Mesendoderm (in vitro differentiated cells): Measurements from ENCODE around the gene RAB18.
A peak's percentile ranks its signal among the peaks of the same experiment; 100 is the strongest.

ENCODE experiments used
- DNase-seq: peaks from one replicate; pipeline ENCODE4 v3.0.0; 2013
- H2AK5ac ChIP-seq: 2 replicates; pipeline ENCODE4 v1.6.1; 2013; ENCODE audit warnings: low read length, inconsistent platforms
- H2BK120ac ChIP-seq: 2 replicates; pipeline ENCODE4 v1.6.1; 2013; ENCODE audit warnings: low read depth, mild to moderate bottlenecking, low read length, moderate library complexity, mixed read lengths
- H2BK15ac ChIP-seq: replicated peaks from 2 replicates; pipeline ENCODE4 v1.6.1; 2013; ENCODE audit warnings: low read depth, mild to moderate bottlenecking, moderate library complexity
- H2BK5ac ChIP-seq: 2 replicates; pipeline ENCODE4 v1.6.1; 2013; ENCODE audit warnings: low read length, inconsistent platforms
- H3K18ac ChIP-seq: 2 replicates; pipeline ENCODE4 v1.6.1; 2013; ENCODE audit warnings: mild to moderate bottlenecking, low read length, mixed read lengths
- H3K23ac ChIP-seq: one replicate; pipeline ENCODE4 v1.6.1; 2013; ENCODE audit warnings: low read length
- H3K27ac ChIP-seq: 2 replicates; pipeline ENCODE4 v1.5.1; 2013; ENCODE audit warnings: low read depth, mild to moderate bottlenecking, inconsistent platforms, low read length, moderate library complexity
- H3K27me3 ChIP-seq: 2 replicates; pipeline ENCODE4 v1.6.1; 2013; ENCODE audit warnings: low read length, control low read depth, mild to moderate bottlenecking, inconsistent platforms; ENCODE audit not compliant: insufficient read depth, poor library complexity
- H3K36me3 ChIP-seq: 2 replicates; pipeline ENCODE4 v1.6.1; 2013; ENCODE audit warnings: low read length, inconsistent platforms; ENCODE audit not compliant: control insufficient read depth, insufficient read depth
- H3K4ac ChIP-seq: one replicate; pipeline ENCODE4 v1.6.1; 2013; ENCODE audit warnings: low read depth, mild to moderate bottlenecking, low read length, moderate library complexity
- H3K4me1 ChIP-seq: 2 replicates; pipeline ENCODE4 v1.6.1; 2013; ENCODE audit warnings: low read depth, low read length, inconsistent platforms; ENCODE audit not compliant: control insufficient read depth
- H3K4me2 ChIP-seq: 2 replicates; pipeline ENCODE4 v1.6.1; 2013; ENCODE audit warnings: low read length
- H3K4me3 ChIP-seq: 2 replicates; pipeline ENCODE4 v1.5.1; 2013; ENCODE audit warnings: mild to moderate bottlenecking, low read length
- H3K56ac ChIP-seq: one replicate; pipeline ENCODE4 v1.6.1; 2013; ENCODE audit warnings: low read length
- H3K79me1 ChIP-seq: 2 replicates; pipeline ENCODE4 v1.6.1; 2013; ENCODE audit warnings: low read length, inconsistent platforms
- H3K79me2 ChIP-seq: 2 replicates; pipeline ENCODE4 v1.6.1; 2013; ENCODE audit warnings: mild to moderate bottlenecking, low read length; ENCODE audit not compliant: control insufficient read depth, insufficient read depth
- H3K9ac ChIP-seq: 2 replicates; pipeline ENCODE4 v1.6.1; 2013; ENCODE audit warnings: low read length, inconsistent platforms
- H4K5ac ChIP-seq: one replicate; pipeline ENCODE4 v1.6.1; 2013; ENCODE audit warnings: low read length
- H4K8ac ChIP-seq: one replicate; pipeline ENCODE4 v1.6.1; 2013; ENCODE audit warnings: low read depth, mild to moderate bottlenecking, control low read depth, low read length, moderate library complexity
- WGBS: extraction: QIAGEN DNeasy Blood & Tissue Kit; methylation state at CpG from one replicate; pipeline ENCODE4 v1.1.7; 2013; ENCODE audit warnings: low lambda C conversion rate, missing lambda C conversion rate; ENCODE audit not compliant: insufficient coverage; ENCODE audit errors: extremely low coverage; 5-methylcytosine and 5-hydroxymethylcytosine counted together

Gene RAB18

GRCh38 chr10:27481486-27481885 lies 22.6 kb upstream of the RAB18 start:
- no peak overlapping the region for H2AK5ac ChIP-seq
- H3K4me1 ChIP-seq, result no peaks in the 10 kb centered on the region
- H3K27ac ChIP-seq, result no peak overlapping the region
- no peak overlapping the region for H2BK15ac ChIP-seq
- H3K9ac ChIP-seq, result no peak overlapping the region
- H3K79me1 ChIP-seq, result no peaks in the 10 kb centered on the region
- H2BK120ac ChIP-seq, result no peak overlapping the region
- no peak overlapping the region for H4K8ac ChIP-seq
- WGBS, result no CpG with 5 or more reads among the region's 1 CpG
- H3K36me3 ChIP-seq, result no peaks in the 10 kb centered on the region
- H4K5ac ChIP-seq, result no peak overlapping the region
- H3K79me2 ChIP-seq, result no peaks in the 10 kb centered on the region
- no peak overlapping the region for H3K18ac ChIP-seq
- DNase-seq, result no peak
- H2BK5ac ChIP-seq, result no peak overlapping the region
- H3K27me3 ChIP-seq, result no peaks in the 10 kb centered on the region
- no peak overlapping the region for H3K4me3 ChIP-seq
- H3K4ac ChIP-seq, result no peak overlapping the region
- no peak overlapping the region for H3K23ac ChIP-seq
- no peak overlapping the region for H3K4me2 ChIP-seq
- H3K56ac ChIP-seq, result no peak overlapping the region

GRCh38 chr10:27482984-27483956 lies 20.8 kb upstream of the RAB18 start:
- Histone ChIP-seq H4K8ac (no peak overlapping the region), H3K4me2 (no peak overlapping the region), H2BK120ac (no peak overlapping the region), H3K4me1 (no peaks in the 10 kb centered on the region), H3K79me2 (no peaks in the 10 kb centered on the region), H2BK15ac (no peak overlapping the region), H3K36me3 (no peaks in the 10 kb centered on the region), H3K56ac (peak overlapping the region; percentile 34), H3K79me1 (no peaks in the 10 kb centered on the region), H3K4ac (no peak overlapping the region), H3K9ac (no peak overlapping the region), H3K23ac (no peak overlapping the region), H2BK5ac (no peak overlapping the region), H3K4me3 (no peak overlapping the region), H3K18ac (no peak overlapping the region), H2AK5ac (no peak overlapping the region), H3K27me3 (no peaks in the 10 kb centered on the region), H4K5ac (no peak overlapping the region), H3K27ac (no peak overlapping the region)
- peak; percentile 65 for DNase-seq
- no CpG with 5 or more reads among the region's 10 CpGs for WGBS

DNA sequence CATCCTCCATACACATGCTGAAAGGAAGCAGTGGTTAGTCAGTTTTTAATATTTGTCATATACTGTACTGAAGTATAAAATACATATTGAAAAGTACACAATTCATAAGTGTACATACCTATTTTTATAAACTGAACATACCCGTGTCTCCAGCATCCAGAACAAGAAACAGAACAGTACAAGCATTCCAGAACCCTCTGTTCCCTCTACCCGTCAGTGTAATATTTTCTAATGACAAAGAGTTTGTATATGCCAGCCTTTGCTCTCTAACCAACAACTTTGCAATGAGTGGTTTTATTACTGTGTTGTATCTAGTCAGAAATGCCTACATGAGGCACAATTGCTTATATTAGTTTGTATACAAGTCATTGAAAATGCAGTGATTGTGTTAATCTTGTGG lies 18.7 kb upstream of the RAB18 start:
- H3K4me1 ChIP-seq, result no peaks in the 10 kb centered on the region
- H4K8ac ChIP-seq, result no peak overlapping the region
- no peak overlapping the region for H2BK5ac ChIP-seq
- no peak overlapping the region for H3K18ac ChIP-seq
- no peak overlapping the region for H3K4me3 ChIP-seq
- no peaks in the 10 kb centered on the region for H3K79me1 ChIP-seq
- no peak overlapping the region for H3K27ac ChIP-seq
- H3K23ac ChIP-seq, result no peak overlapping the region
- WGBS, result no CpG with 5 or more reads among the region's 2 CpGs
- no peaks in the 10 kb centered on the region for H3K27me3 ChIP-seq
- H3K56ac ChIP-seq, result no peak overlapping the region
- no peak overlapping the region for H3K4ac ChIP-seq
- no peak for DNase-seq
- no peaks in the 10 kb centered on the region for H3K79me2 ChIP-seq
- no peak overlapping the region for H3K4me2 ChIP-seq
- H4K5ac ChIP-seq, result no peak overlapping the region
- H2BK15ac ChIP-seq, result no peak overlapping the region
- H2BK120ac ChIP-seq, result no peak overlapping the region
- H3K36me3 ChIP-seq, result no peaks in the 10 kb centered on the region
- no peak overlapping the region for H2AK5ac ChIP-seq
- H3K9ac ChIP-seq, result no peak overlapping the region

DNA sequence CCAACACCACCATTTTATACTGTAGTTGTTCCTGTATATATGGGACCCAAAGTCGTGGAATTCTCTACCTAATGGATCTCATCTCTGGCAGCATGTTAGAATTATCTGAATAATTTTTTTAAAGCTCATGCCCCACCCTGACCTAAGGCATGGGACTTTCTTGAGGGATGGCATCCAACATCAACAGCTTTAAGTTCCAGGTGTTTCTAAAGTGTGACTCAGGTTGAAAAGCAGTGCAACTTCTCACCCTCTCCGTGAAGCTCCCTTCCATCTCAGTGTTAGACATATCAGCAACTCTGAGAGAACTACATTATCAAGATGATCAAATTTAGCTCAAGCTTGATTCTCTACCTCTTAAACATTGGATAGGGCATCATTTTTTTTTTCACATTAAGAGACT lies 18.1 kb upstream of the RAB18 start:
- no peak overlapping the region for H3K18ac ChIP-seq
- H3K56ac ChIP-seq, result no peak overlapping the region
- H3K27ac ChIP-seq, result no peak overlapping the region
- no peaks in the 10 kb centered on the region for H3K79me1 ChIP-seq
- H3K23ac ChIP-seq, result no peak overlapping the region
- H3K4ac ChIP-seq, result no peak overlapping the region
- no peaks in the 10 kb centered on the region for H3K4me1 ChIP-seq
- no peak overlapping the region for H4K5ac ChIP-seq
- no peak for DNase-seq
- H3K4me3 ChIP-seq, result no peak overlapping the region
- H2BK5ac ChIP-seq, result no peak overlapping the region
- no CpG with 5 or more reads among the region's 2 CpGs for WGBS
- H4K8ac ChIP-seq, result no peak overlapping the region
- H3K36me3 ChIP-seq, result no peaks in the 10 kb centered on the region
- H3K9ac ChIP-seq, result no peak overlapping the region
- no peaks in the 10 kb centered on the region for H3K27me3 ChIP-seq
- no peak overlapping the region for H2BK120ac ChIP-seq
- H2BK15ac ChIP-seq, result no peak overlapping the region
- H3K79me2 ChIP-seq, result no peaks in the 10 kb centered on the region
- H3K4me2 ChIP-seq, result no peak overlapping the region
- H2AK5ac ChIP-seq, result no peak overlapping the region

DNA sequence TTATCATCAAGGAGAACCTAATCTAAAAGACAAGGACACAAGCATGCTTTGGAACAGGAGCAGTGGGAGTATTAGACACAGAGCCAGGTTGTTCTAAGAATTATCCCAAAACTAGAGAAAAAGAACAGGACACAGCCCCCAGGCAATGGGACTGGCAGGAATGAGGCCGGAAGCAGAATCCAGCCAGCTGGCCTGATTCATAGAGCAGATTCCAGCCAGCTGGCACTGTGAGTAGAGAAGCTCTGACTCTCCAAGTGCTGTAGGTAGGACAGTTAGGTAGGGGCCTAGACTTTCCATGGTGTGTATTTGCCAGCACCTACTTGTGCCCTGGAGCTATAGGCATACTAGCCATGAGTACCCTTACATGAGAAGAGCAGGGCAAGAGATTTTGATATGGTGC lies 13.3 kb upstream of the RAB18 start:
- Histone ChIP-seq H3K79me1 (no peaks in the 10 kb centered on the region), H3K36me3 (no peaks in the 10 kb centered on the region), H3K4me1 (no peaks in the 10 kb centered on the region), H3K27me3 (no peaks in the 10 kb centered on the region), H3K4me2 (no peak overlapping the region), H3K18ac (no peak overlapping the region), H3K27ac (no peak overlapping the region), H3K79me2 (no peaks in the 10 kb centered on the region), H2BK120ac (no peak overlapping the region), H3K9ac (no peak overlapping the region), H3K4me3 (no peak overlapping the region), H2BK5ac (no peak overlapping the region), H4K5ac (no peak overlapping the region), H3K4ac (no peak overlapping the region), H3K23ac (no peak overlapping the region), H2BK15ac (no peak overlapping the region), H3K56ac (no peak overlapping the region), H4K8ac (no peak overlapping the region), H2AK5ac (no peak overlapping the region)
- no CpG with 5 or more reads among the region's 1 CpG for WGBS
- no peak for DNase-seq
